Neural progenitor cell (in vitro differentiated cells): ENCODE results near the gene MRPL2. TPM values are rescaled to one million over a fixed set of nuclear protein-coding genes. Genes with fewer than 3 reads are reported as not detected.
A peak's percentile ranks its signal among the peaks of the same experiment; 100 is the strongest.

Experiments
- DNase-seq: peaks from one replicate; pipeline ENCODE4 v3.0.0-alpha.2; 2016; ENCODE audit warnings: low spot score
- H2AFZ ChIP-seq: fragments of 200-600 bp; sonication (generic); replicated peaks from 2 replicates; pipeline ENCODE4 v1.6.1; 2016; ENCODE audit warnings: antibody characterized with exemption
- H3F3A ChIP-seq: fragments of 200-600 bp; sonication (generic); 2 replicates; pipeline ENCODE4 v1.6.1; 2016; ENCODE audit warnings: antibody characterized with exemption, low read depth
- H3K27ac ChIP-seq: fragments of 200-600 bp; sonication (generic); 2 replicates; pipeline ENCODE4 v1.5.1; 2016; ENCODE audit warnings: mild to moderate bottlenecking
- H3K27me3 ChIP-seq: fragments of 200-600 bp; sonication (generic); 2 replicates; pipeline ENCODE4 v1.6.1; 2016; ENCODE audit warnings: mild to moderate bottlenecking, moderate library complexity
- H3K36me3 ChIP-seq: fragments of 200-600 bp; sonication (generic); 2 replicates; pipeline ENCODE4 v1.5.1; 2016
- H3K4me1 ChIP-seq: fragments of 200-600 bp; sonication (generic); 2 replicates; pipeline ENCODE4 v1.6.1; 2016; ENCODE audit warnings: mixed run types
- H3K4me2 ChIP-seq: fragments of 200-600 bp; sonication (generic); 2 replicates; pipeline ENCODE4 v1.6.1; 2016
- H3K4me3 ChIP-seq: fragments of 200-600 bp; sonication (generic); 2 replicates; pipeline ENCODE4 v1.5.1; 2016
- H3K79me2 ChIP-seq: fragments of 200-600 bp; sonication (generic); 2 replicates; pipeline ENCODE4 v1.6.1; 2016; ENCODE audit warnings: low read depth
- H3K9ac ChIP-seq: fragments of 200-600 bp; sonication (generic); 2 replicates; pipeline ENCODE4 v1.6.1; 2016
- H3K9me3 ChIP-seq: fragments of 200-600 bp; sonication (generic); 2 replicates; pipeline ENCODE4 v1.5.1; 2016; ENCODE audit warnings: low read depth
- H4K20me1 ChIP-seq: fragments of 200-600 bp; sonication (generic); 2 replicates; pipeline ENCODE4 v1.6.1; 2016; ENCODE audit warnings: low read depth
- H3K27ac Mint-ChIP-seq: 3 replicates; pipeline ENCODE4 v1.8.0; 2021; ENCODE audit warnings: mixed read lengths
- H3K27me3 Mint-ChIP-seq: 2 replicates; pipeline ENCODE4 v1.8.0; 2022; ENCODE audit warnings: low read depth, mild to moderate bottlenecking, inconsistent platforms, moderate library complexity, mixed read lengths; ENCODE audit not compliant: insufficient read depth
- H3K36me3 Mint-ChIP-seq: 3 replicates; pipeline ENCODE4 v1.8.0; 2021; ENCODE audit warnings: mixed read lengths
- H3K4me1 Mint-ChIP-seq: 3 replicates; pipeline ENCODE4 v1.8.0; 2021; ENCODE audit warnings: mixed read lengths
- H3K4me3 Mint-ChIP-seq: 3 replicates; pipeline ENCODE4 v1.8.0; 2021; ENCODE audit warnings: mild to moderate bottlenecking, moderate library complexity, mixed read lengths
- H3K9me3 Mint-ChIP-seq: 3 replicates; pipeline ENCODE4 v1.8.0; 2020; ENCODE audit warnings: mixed read lengths
- EZH2 ChIP-seq: fragments of 200-600 bp; sonication (generic); IDR thresholded peaks from 2 replicates; pipeline ENCODE4 v1.6.1; 2017; ENCODE audit warnings: antibody characterized with exemption, mild to moderate bottlenecking, moderate library complexity
- EZH2phosphoT487 ChIP-seq: fragments of 200-600 bp; sonication (generic); IDR thresholded peaks from 2 replicates; pipeline ENCODE4 v1.6.1; 2017; ENCODE audit warnings: antibody characterized with exemption
- total RNA-seq: library from RNA; depleted of rRNA; stranded (reverse); fragments of >200 nt; gene quantifications from 2 replicates; pipeline ENCODE4 v1.2.3, GENCODE V29; 2015; ENCODE audit warnings: low replicate concordance
- TF ChIP-seq, protein P1 (sequence below): fragments of 200-600 bp; sonication (generic); IDR thresholded peaks from 2 replicates; pipeline ENCODE4 v1.5.1; 2017; ENCODE audit warnings: antibody characterized with exemption, mild to moderate bottlenecking

Gene MRPL2
- total RNA-seq, 1 donor from 2014 or later, result 20.7 TPM

DNA sequence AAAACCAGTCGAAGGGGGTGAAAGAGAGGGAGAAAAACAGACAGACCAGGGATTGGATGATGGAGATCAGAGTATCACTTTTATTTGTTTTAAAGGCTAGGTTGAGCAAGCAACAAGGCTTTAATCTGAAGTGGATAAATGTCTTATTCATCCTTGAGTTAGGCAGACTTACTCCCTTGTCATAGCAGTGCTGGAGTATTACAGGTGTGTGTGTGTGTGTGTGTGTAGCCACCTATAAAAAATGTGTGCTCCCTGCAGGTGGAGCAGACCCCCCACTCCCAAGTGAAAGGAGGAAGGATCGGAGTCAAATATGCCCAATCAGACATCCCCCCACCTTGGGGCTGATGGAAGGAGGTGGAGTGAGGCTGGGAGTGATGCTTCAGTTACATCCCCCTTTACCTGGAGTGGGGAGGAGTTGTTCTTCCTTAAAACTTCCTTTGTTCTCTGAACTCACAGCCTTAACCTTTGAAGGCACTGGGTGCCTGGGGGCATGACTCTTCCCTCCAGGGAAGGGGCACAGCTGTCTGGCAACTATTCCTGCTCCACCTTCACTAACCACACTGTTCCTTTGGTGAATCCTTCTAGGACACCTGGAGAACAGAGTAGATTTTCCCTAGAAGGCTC lies 44.1 kb upstream of the MRPL2 start:
- peaks cover 7% of the 10 kb centered on the region for H3K36me3 Mint-ChIP-seq
- Histone ChIP-seq H3K4me3 (no peak overlapping the region), H4K20me1 (peaks cover 12% of the 10 kb centered on the region), H3K36me3 (no peaks in the 10 kb centered on the region), H3K9me3 (no peaks in the 10 kb centered on the region), H3K27me3 (no peaks in the 10 kb centered on the region), H3K4me2 (no peak overlapping the region), H3K4me1 (peaks cover 16% of the 10 kb centered on the region), H3F3A (peaks cover 10% of the 10 kb centered on the region), H3K27ac (peak overlapping the region; percentile 1), H3K79me2 (peaks cover 87% of the 10 kb centered on the region), H3K9ac (no peak overlapping the region), H2AFZ (no peak overlapping the region)
- H3K27ac Mint-ChIP-seq, result peak overlapping the region; percentile 62
- TF ChIP-seq EZH2 (no peak), EZH2phosphoT487 (no peak)
- TF ChIP-seq, protein P1, sequence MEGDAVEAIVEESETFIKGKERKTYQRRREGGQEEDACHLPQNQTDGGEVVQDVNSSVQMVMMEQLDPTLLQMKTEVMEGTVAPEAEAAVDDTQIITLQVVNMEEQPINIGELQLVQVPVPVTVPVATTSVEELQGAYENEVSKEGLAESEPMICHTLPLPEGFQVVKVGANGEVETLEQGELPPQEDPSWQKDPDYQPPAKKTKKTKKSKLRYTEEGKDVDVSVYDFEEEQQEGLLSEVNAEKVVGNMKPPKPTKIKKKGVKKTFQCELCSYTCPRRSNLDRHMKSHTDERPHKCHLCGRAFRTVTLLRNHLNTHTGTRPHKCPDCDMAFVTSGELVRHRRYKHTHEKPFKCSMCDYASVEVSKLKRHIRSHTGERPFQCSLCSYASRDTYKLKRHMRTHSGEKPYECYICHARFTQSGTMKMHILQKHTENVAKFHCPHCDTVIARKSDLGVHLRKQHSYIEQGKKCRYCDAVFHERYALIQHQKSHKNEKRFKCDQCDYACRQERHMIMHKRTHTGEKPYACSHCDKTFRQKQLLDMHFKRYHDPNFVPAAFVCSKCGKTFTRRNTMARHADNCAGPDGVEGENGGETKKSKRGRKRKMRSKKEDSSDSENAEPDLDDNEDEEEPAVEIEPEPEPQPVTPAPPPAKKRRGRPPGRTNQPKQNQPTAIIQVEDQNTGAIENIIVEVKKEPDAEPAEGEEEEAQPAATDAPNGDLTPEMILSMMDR, result no peak
- peaks cover 29% of the 10 kb centered on the region for H3K4me1 Mint-ChIP-seq
- no peaks in the 10 kb centered on the region for H3K9me3 Mint-ChIP-seq
- no peak overlapping the region for H3K4me3 Mint-ChIP-seq
- DNase-seq, result no peak
- H3K27me3 Mint-ChIP-seq, result peaks cover 8% of the 10 kb centered on the region

DNA sequence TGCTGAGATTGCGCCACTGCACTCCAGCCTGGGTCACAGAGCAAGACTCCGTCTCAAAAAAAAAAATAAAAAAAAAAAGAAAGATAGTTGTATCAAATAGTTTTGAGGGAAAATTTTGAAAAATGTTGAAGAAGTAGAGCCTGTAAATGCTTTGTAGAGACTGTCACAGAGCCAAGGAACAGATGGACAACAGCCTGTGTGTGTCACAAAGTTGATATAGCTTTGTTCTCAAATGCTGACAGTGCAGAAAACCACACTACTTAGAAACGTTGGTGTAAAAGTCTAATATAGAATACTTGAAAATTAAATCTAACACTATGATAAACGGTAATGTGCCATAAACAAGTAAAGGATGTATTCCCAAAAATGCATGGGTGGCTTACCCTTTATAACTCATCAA lies 42.3 kb upstream of the MRPL2 start:
- peaks cover 22% of the 10 kb centered on the region for H3K4me1 ChIP-seq
- peaks cover 43% of the 10 kb centered on the region for H3K4me1 Mint-ChIP-seq
- no peaks in the 10 kb centered on the region for H3K36me3 ChIP-seq
- H2AFZ ChIP-seq, result no peak overlapping the region
- no peak overlapping the region for H3K4me2 ChIP-seq
- H3K79me2 ChIP-seq, result peaks cover 88% of the 10 kb centered on the region
- H3K4me3 Mint-ChIP-seq, result no peak overlapping the region
- no peak overlapping the region for H3K4me3 ChIP-seq
- peaks cover 19% of the 10 kb centered on the region for H3F3A ChIP-seq
- peaks cover 3% of the 10 kb centered on the region for H3K36me3 Mint-ChIP-seq
- no peak overlapping the region for H3K27ac Mint-ChIP-seq
- peaks cover 17% of the 10 kb centered on the region for H4K20me1 ChIP-seq
- TF ChIP-seq EZH2phosphoT487, result no peak
- TF ChIP-seq, protein P1, result no peak
- TF ChIP-seq EZH2, result no peak
- H3K27me3 Mint-ChIP-seq, result peaks cover 10% of the 10 kb centered on the region
- H3K27ac ChIP-seq, result no peak overlapping the region
- no peaks in the 10 kb centered on the region for H3K27me3 ChIP-seq
- H3K9me3 ChIP-seq, result no peaks in the 10 kb centered on the region
- no peak overlapping the region for H3K9ac ChIP-seq
- no peak for DNase-seq
- H3K9me3 Mint-ChIP-seq, result no peaks in the 10 kb centered on the region

DNA sequence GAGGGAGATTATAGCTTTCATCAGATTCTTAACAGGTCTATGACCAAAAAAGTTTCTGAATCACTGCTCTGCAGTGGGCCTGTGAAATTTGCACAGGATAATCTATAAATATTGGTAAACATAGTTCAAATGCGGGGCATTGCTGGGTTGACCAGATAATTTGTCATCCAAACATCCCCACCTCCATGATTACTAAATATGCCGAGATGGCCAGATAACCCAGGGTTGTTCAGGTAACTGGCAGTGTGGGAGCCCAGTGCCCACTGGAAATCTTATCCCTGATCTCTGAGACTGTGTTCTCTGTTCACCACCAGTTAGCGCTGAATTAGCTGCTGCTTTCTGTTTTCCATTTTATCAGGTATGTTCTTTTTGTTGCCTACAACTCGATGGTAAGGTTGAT lies 38.3 kb upstream of the MRPL2 start:
- Mint-ChIP-seq H3K9me3 (no peaks in the 10 kb centered on the region), H3K27me3 (peaks cover 10% of the 10 kb centered on the region)

More for the DNA sequence above, 38.3 kb upstream of the MRPL2 start:
- Mint-ChIP-seq H3K4me1 (peaks cover 47% of the 10 kb centered on the region), H3K36me3 (peaks cover 2% of the 10 kb centered on the region), H3K4me3 (no peak overlapping the region), H3K27ac (no peak overlapping the region)
- Histone ChIP-seq H2AFZ (no peak overlapping the region), H3K9me3 (no peaks in the 10 kb centered on the region), H3K4me2 (no peak overlapping the region), H3K27me3 (no peaks in the 10 kb centered on the region), H3K4me1 (peaks cover 32% of the 10 kb centered on the region), H3K4me3 (no peak overlapping the region), H3K9ac (no peak overlapping the region), H3F3A (peaks cover 37% of the 10 kb centered on the region), H3K36me3 (no peaks in the 10 kb centered on the region), H3K79me2 (peaks cover 98% of the 10 kb centered on the region), H4K20me1 (peaks cover 25% of the 10 kb centered on the region), H3K27ac (peak overlapping the region; percentile 82)
- TF ChIP-seq, protein P1, result no peak
- TF ChIP-seq EZH2phosphoT487, result no peak
- TF ChIP-seq EZH2, result no peak
- no peak for DNase-seq
